Measurements from ENCODE around the gene ARF5.

- TF ChIP-seq CTCF (IDR thresholded peaks at IDR 0.05 in 8 of 11, conservative IDR thresholded peaks at IDR 0.05 in 3 of 11) (no peak), POLR2AphosphoS5 (IDR thresholded peaks at IDR 0.05) (no peak)
Observed at GRCh38 chr7:127632276-127632910, 44.2 kb downstream of the ARF5 start.
